ENCODE data around the gene AIPL1. TPM values are rescaled to one million over a fixed set of nuclear protein-coding genes. Genes with fewer than 3 reads are reported as not detected.

Gene AIPL1
- total and polyA plus RNA-seq, 2 donors (not counting 1 experiment from before 2014, with no cell fraction given): not detected

GRCh38 chr17:6461792-6462524, 27.0 kb upstream of the AIPL1 start:
- peaks cover 9% of the 10 kb centered on the region for H3K27me3 Mint-ChIP-seq
- Histone ChIP-seq H3K9me3 (ENCODE audit: control extremely low read depth in 1 of 3, control insufficient read depth in 2 of 3, insufficient read depth in 1 of 3, low read length in 2 of 3) (no peaks in the 10 kb centered on the region), H3K4me1 (ENCODE audit: control insufficient read depth in 2 of 2, insufficient read depth in 2 of 2, low read length in 2 of 2) (no peaks in the 10 kb centered on the region), H3K4me3 (ENCODE audit: control extremely low read depth in 1 of 5, extremely low read depth in 1 of 5, insufficient read depth in 1 of 5, low read depth in 2 of 5, low read length in 4 of 5) (no peak overlapping the region), H3K27ac (ENCODE audit: low read length in 2 of 2) (no peak overlapping the region), H3K4me2 (replicated peaks; ENCODE audit: low read depth, low read length, poor library complexity, severe bottlenecking) (no peak overlapping the region), H4K20me1 (ENCODE audit: control insufficient read depth, insufficient read depth, low read length, poor library complexity, severe bottlenecking) (no peaks in the 10 kb centered on the region), H3K27me3 (replicated peaks in 1 of 4; ENCODE audit: control extremely low read depth in 1 of 4, control insufficient read depth in 3 of 4, insufficient read depth in 4 of 4, low read length in 3 of 4) (no peaks in the 10 kb centered on the region), H3K9ac (ENCODE audit: low read length) (no peak overlapping the region), H3K79me2 (ENCODE audit: control insufficient read depth, insufficient read depth, low read length) (no peaks in the 10 kb centered on the region), H3K36me3 (replicated peaks in 1 of 2; ENCODE audit: control extremely low read depth in 1 of 2, control insufficient read depth in 1 of 2, extremely low read depth in 1 of 2, insufficient read depth in 2 of 2, low read length in 1 of 2) (no peaks in the 10 kb centered on the region), H2AFZ (ENCODE audit: insufficient read depth, low read depth, low read length, poor library complexity, severe bottlenecking) (no peak overlapping the region)
- ATAC-seq (ENCODE audit: low read depth) (no peak), DNase-seq (no peak)
- intact Hi-C loops (cut with micrococcal nuclease): no loop called here
- ChIA-PET POLR2A (no interaction called here), CTCF (no interaction called here)
- TF ChIP-seq CTCF (IDR thresholded peaks at IDR 0.05): no peak
- TF ChIP-seq EZH2 (IDR thresholded peaks at IDR 0.05; ENCODE audit: borderline replicate concordance, insufficient read depth, low read depth, low read length, poor library complexity, severe bottlenecking): no peak
- WGBS (ENCODE audit: insufficient coverage): 85% methylated on average over 8 of the region's 10 CpGs
- no peak overlapping the region for H3K4me3 Mint-ChIP-seq
- no peak overlapping the region for H3K27ac Mint-ChIP-seq
- H3K9me3 Mint-ChIP-seq (ENCODE audit: insufficient read depth): no peaks in the 10 kb centered on the region
- H3K4me1 Mint-ChIP-seq: no peaks in the 10 kb centered on the region

- H3K36me3 ChIP-seq (replicated peaks in 1 of 2; ENCODE audit: control extremely low read depth in 1 of 2, control insufficient read depth in 1 of 2, extremely low read depth in 1 of 2, insufficient read depth in 2 of 2, low read length in 1 of 2): no peaks in the 10 kb centered on the region
- Mint-ChIP-seq H3K4me3 (no peak overlapping the region), H3K27ac (no peak overlapping the region), H3K27me3 (peaks cover 9% of the 10 kb centered on the region), H3K9me3 (ENCODE audit: insufficient read depth) (no peaks in the 10 kb centered on the region), H3K4me1 (peaks cover 4% of the 10 kb centered on the region)
- ChIA-PET CTCF (interaction anchor here (0.6 kb wide), 1 partner anchor 37 kb away, joined by 3 read pairs; no protein-coding TSS in a partner anchor), POLR2A (no interaction called here)
- H2AFZ ChIP-seq (ENCODE audit: insufficient read depth, low read depth, low read length, poor library complexity, severe bottlenecking): no peak overlapping the region
- H3K4me3 ChIP-seq (ENCODE audit: control extremely low read depth in 1 of 5, extremely low read depth in 1 of 5, insufficient read depth in 1 of 5, low read depth in 2 of 5, low read length in 4 of 5): no peak overlapping the region
- ATAC-seq (ENCODE audit: low read depth) (no peak), DNase-seq (no peak)
- H3K79me2 ChIP-seq (ENCODE audit: control insufficient read depth, insufficient read depth, low read length): no peaks in the 10 kb centered on the region
- no peaks in the 10 kb centered on the region for H4K20me1 ChIP-seq (ENCODE audit: control insufficient read depth, insufficient read depth, low read length, poor library complexity, severe bottlenecking)
- H3K4me2 ChIP-seq (replicated peaks; ENCODE audit: low read depth, low read length, poor library complexity, severe bottlenecking): no peak overlapping the region
- intact Hi-C loops (cut with micrococcal nuclease): no loop called here
- H3K9ac ChIP-seq (ENCODE audit: low read length): no peak overlapping the region
- TF ChIP-seq EZH2 (IDR thresholded peaks at IDR 0.05; ENCODE audit: borderline replicate concordance, insufficient read depth, low read depth, low read length, poor library complexity, severe bottlenecking): no peak
- no peak for TF ChIP-seq CTCF (IDR thresholded peaks at IDR 0.05)
- 98% methylated on average over 12 of the region's 14 CpGs for WGBS (ENCODE audit: insufficient coverage)
- no peaks in the 10 kb centered on the region for H3K9me3 ChIP-seq (ENCODE audit: control extremely low read depth in 1 of 3, control insufficient read depth in 2 of 3, insufficient read depth in 1 of 3, low read length in 2 of 3)
- no peak overlapping the region for H3K27ac ChIP-seq (ENCODE audit: low read length in 2 of 2)
- no peaks in the 10 kb centered on the region for H3K27me3 ChIP-seq (replicated peaks in 1 of 4; ENCODE audit: control extremely low read depth in 1 of 4, control insufficient read depth in 3 of 4, insufficient read depth in 4 of 4, low read length in 3 of 4)
- H3K4me1 ChIP-seq (ENCODE audit: control insufficient read depth in 2 of 2, insufficient read depth in 2 of 2, low read length in 2 of 2): no peaks in the 10 kb centered on the region
Observed at GRCh38 chr17:6461246-6461645, 26.3 kb upstream of the AIPL1 start.
